GM20000 (cell line): Measurements from ENCODE around the gene LCORL.

Source experiments
- DNase-seq: peaks from one replicate; pipeline ENCODE4 v3.0.0; 2012; ENCODE audit warnings: low spot score
- CTCF ChIP-seq: IDR thresholded peaks from 2 replicates; pipeline ENCODE4 v1.5.1; 2012; ENCODE audit warnings: mild to moderate bottlenecking, control low read depth; ENCODE audit errors: extremely low read depth, missing control alignments

The LCORL gene

GRCh38 chr4:17958181-17958580 is 63.4 kb downstream of the LCORL start:
- no peak for TF ChIP-seq CTCF
- DNase-seq = no peak

GRCh38 chr4:17957688-17958087 is 63.9 kb downstream of the LCORL start:
- no peak for TF ChIP-seq CTCF
- DNase-seq = no peak

GRCh38 chr4:17956245-17956644 is 65.3 kb downstream of the LCORL start:
- no peak for TF ChIP-seq CTCF
- no peak for DNase-seq

- DNase-seq = no peak
- TF ChIP-seq CTCF = no peak
Measured at GRCh38 chr4:17945303-17945702, 76.3 kb downstream of the LCORL start.

- no peak for DNase-seq
- no peak for TF ChIP-seq CTCF
Measured at GRCh38 chr4:17941731-17942130, 79.8 kb downstream of the LCORL start.

- no peak for TF ChIP-seq CTCF
- no peak for DNase-seq
Measured at GRCh38 chr4:17939054-17939453, 82.5 kb downstream of the LCORL start.

GRCh38 chr4:17934286-17934685 is 87.3 kb downstream of the LCORL start:
- no peak for TF ChIP-seq CTCF
- DNase-seq = no peak
